Activated T-cell treated with anti-CD3 and anti-CD28 coated beads for 4 hours (primary cell): ENCODE data around the gene MTERF4.

Experiments
- DNase-seq: peaks from one replicate; pipeline ENCODE4 v3.0.0-alpha.2; 2020

The MTERF4 gene

DNA sequence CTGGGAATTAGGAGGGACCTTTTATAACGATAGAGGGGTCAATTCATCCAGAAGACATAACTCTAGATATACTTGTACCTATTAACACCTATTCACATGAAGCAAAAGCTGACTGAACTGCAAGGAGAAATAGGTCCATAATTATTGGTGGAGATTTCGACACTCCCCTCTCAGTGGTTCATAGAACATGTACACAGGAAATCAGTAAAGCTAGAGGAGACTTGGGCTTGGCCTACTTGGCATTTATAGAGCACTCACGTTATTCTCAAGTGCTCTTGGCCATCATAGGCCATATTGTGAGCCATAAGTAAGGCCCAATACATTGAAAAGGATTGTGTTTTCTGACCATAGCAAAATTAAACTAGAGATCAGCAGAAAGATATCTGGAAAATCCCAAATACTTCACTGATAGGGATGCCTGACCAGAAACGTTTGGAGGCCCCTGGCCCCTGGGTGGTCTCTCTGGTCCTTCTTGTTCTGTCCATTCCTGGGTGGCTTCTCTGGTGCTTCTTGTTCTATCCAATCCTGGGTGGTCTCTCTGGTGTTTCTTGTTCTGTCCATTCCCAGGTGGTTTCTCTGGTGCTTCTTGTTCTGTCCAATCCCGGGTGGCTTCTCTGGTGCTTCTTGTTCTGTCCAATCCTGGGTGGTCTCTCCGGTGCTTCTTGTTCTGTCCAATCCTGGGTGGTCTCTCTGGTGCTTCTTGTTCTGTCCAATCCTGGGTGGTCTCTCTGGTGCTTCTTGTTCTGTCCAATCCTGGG is 54.7 kb downstream of the MTERF4 start:
- no peak for DNase-seq
